ENCODE measurements around the gene EVC2. TPM values are rescaled to one million over a fixed set of nuclear protein-coding genes. Genes with fewer than 3 reads are reported as not detected.

EVC2 gene
- total RNA-seq, 1 donor from 2014 or later: 7.4 TPM

- TF ChIP-seq CTCF (IDR thresholded peaks at IDR 0.05; ENCODE audit: unreplicated experiment): no peak
- H3K27ac Mint-ChIP-seq (ENCODE audit: unreplicated experiment): no peak overlapping the region
- no peak for DNase-seq (ENCODE audit: low spot score)
- H3K36me3 Mint-ChIP-seq (ENCODE audit: low read depth, unreplicated experiment): peaks cover 21% of the 10 kb centered on the region
- H3K9me3 Mint-ChIP-seq (ENCODE audit: unreplicated experiment): no peaks in the 10 kb centered on the region
- peaks cover 2% of the 10 kb centered on the region for H3K27me3 Mint-ChIP-seq (ENCODE audit: unreplicated experiment)
- H3K4me3 Mint-ChIP-seq (ENCODE audit: unreplicated experiment): no peak overlapping the region
- H3K4me1 Mint-ChIP-seq (ENCODE audit: unreplicated experiment): no peaks in the 10 kb centered on the region
Measured at GRCh38 chr4:5650040-5650439, 58.3 kb downstream of the EVC2 start.

- Mint-ChIP-seq H3K9me3 (ENCODE audit: unreplicated experiment) (no peaks in the 10 kb centered on the region), H3K36me3 (ENCODE audit: low read depth, unreplicated experiment) (peaks cover 10% of the 10 kb centered on the region), H3K27ac (ENCODE audit: unreplicated experiment) (no peak overlapping the region), H3K4me1 (ENCODE audit: unreplicated experiment) (no peaks in the 10 kb centered on the region), H3K4me3 (ENCODE audit: unreplicated experiment) (no peak overlapping the region), H3K27me3 (ENCODE audit: unreplicated experiment) (peaks cover 2% of the 10 kb centered on the region)
- no peak for TF ChIP-seq CTCF (IDR thresholded peaks at IDR 0.05; ENCODE audit: unreplicated experiment)
- no peak for DNase-seq (ENCODE audit: low spot score)
Measured at GRCh38 chr4:5647351-5647750, 61.0 kb downstream of the EVC2 start.

DNA sequence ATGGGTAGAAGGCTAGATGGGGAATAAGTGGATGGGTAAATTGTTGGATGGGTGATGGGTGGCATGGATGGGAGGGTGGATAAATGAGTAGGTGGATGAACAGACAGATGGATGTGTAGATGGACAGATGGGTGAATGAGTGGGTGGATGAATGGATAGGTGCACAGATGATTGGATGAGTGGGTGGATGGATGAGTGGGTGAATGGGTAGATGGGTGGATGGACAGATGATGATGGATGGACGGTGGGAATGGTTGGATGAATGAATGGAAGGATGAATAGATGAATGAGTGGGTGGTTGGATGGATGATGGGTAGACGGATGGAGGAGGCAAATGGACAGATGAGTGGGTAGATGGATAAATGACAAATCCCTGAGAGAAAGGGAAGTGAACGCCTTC, 68.3 kb downstream of the EVC2 start:
- DNase-seq (ENCODE audit: low spot score): no peak
- no peaks in the 10 kb centered on the region for H3K4me1 Mint-ChIP-seq (ENCODE audit: unreplicated experiment)
- peaks cover 12% of the 10 kb centered on the region for H3K36me3 Mint-ChIP-seq (ENCODE audit: low read depth, unreplicated experiment)
- H3K4me3 Mint-ChIP-seq (ENCODE audit: unreplicated experiment): no peak overlapping the region
- no peaks in the 10 kb centered on the region for H3K27me3 Mint-ChIP-seq (ENCODE audit: unreplicated experiment)
- H3K9me3 Mint-ChIP-seq (ENCODE audit: unreplicated experiment): no peaks in the 10 kb centered on the region
- H3K27ac Mint-ChIP-seq (ENCODE audit: unreplicated experiment): no peak overlapping the region
- no peak for TF ChIP-seq CTCF (IDR thresholded peaks at IDR 0.05; ENCODE audit: unreplicated experiment)

DNA sequence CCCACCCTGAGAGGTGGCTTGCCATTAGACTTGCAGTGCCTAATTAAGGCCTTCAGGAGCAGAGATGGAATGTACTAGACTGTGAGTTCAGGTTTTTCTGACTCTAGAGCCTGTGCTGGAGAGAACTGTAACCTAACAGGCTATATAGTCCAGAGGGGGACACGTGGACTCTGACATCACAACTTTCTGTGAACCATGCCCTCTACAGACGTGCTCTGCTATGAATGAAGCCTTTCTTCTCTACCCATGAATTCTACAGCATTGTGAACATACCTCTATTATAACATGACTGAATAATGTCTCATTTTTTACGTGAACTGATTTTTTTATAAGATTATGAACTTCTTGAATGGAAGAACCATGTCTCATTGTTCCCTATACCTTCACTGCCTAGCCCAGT, 68.8 kb downstream of the EVC2 start:
- no peak overlapping the region for H3K4me3 Mint-ChIP-seq (ENCODE audit: unreplicated experiment)
- no peaks in the 10 kb centered on the region for H3K9me3 Mint-ChIP-seq (ENCODE audit: unreplicated experiment)
- no peaks in the 10 kb centered on the region for H3K27me3 Mint-ChIP-seq (ENCODE audit: unreplicated experiment)
- peaks cover 12% of the 10 kb centered on the region for H3K36me3 Mint-ChIP-seq (ENCODE audit: low read depth, unreplicated experiment)
- no peak overlapping the region for H3K27ac Mint-ChIP-seq (ENCODE audit: unreplicated experiment)
- H3K4me1 Mint-ChIP-seq (ENCODE audit: unreplicated experiment): no peaks in the 10 kb centered on the region
- TF ChIP-seq CTCF (IDR thresholded peaks at IDR 0.05; ENCODE audit: unreplicated experiment): no peak
- no peak for DNase-seq (ENCODE audit: low spot score)

- Mint-ChIP-seq H3K9me3 (ENCODE audit: unreplicated experiment) (no peaks in the 10 kb centered on the region), H3K27me3 (ENCODE audit: unreplicated experiment) (no peaks in the 10 kb centered on the region), H3K27ac (ENCODE audit: unreplicated experiment) (no peak overlapping the region), H3K4me3 (ENCODE audit: unreplicated experiment) (no peak overlapping the region), H3K36me3 (ENCODE audit: low read depth, unreplicated experiment) (peaks cover 15% of the 10 kb centered on the region), H3K4me1 (ENCODE audit: unreplicated experiment) (no peaks in the 10 kb centered on the region)
- TF ChIP-seq CTCF (IDR thresholded peaks at IDR 0.05; ENCODE audit: unreplicated experiment): no peak
- DNase-seq (ENCODE audit: low spot score): no peak
Measured at GRCh38 chr4:5638976-5639375, 69.4 kb downstream of the EVC2 start.

Measured in endothelial cell (in vitro differentiated cells).